Measurements from ENCODE around the gene LRRC61.
"Not testable (repeated sequence)": the region's sequence is repeated elsewhere in the genome, so short reads cannot be mapped to it uniquely, and the experiment has no call there.

The LRRC61 gene

GRCh38 chr7:150378115-150378852, 55.1 kb downstream of the LRRC61 start:
- peak overlapping the region; percentile 88 for H3K27ac Mint-ChIP-seq
- H3K4me3 Mint-ChIP-seq: peak overlapping the region; percentile 71
- H3K9me3 Mint-ChIP-seq: no peaks in the 10 kb centered on the region
- peaks cover 35% of the 10 kb centered on the region for H3K36me3 Mint-ChIP-seq (ENCODE audit: low read depth)
- H3K4me1 Mint-ChIP-seq (ENCODE audit: low read depth): peaks cover 76% of the 10 kb centered on the region
- H3K27me3 Mint-ChIP-seq: no peaks in the 10 kb centered on the region
- intact Hi-C loops (cut with micrococcal nuclease): loop anchor here (1.0 kb wide), 1 partner anchor 9 kb away; no protein-coding TSS in a partner anchor

GRCh38 chr7:150378853-150379440, 55.8 kb downstream of the LRRC61 start, which contains the start of gene ZNF775:
ZNF775 (plus strand) TSS chr7:150379330; CDS start chr7:150388471, 9,141 bp downstream.
- H3K4me1 Mint-ChIP-seq (ENCODE audit: low read depth): peaks cover 79% of the 10 kb centered on the region
- H3K4me3 Mint-ChIP-seq: peak within 1 kb of the TSS; percentile 85
- H3K36me3 Mint-ChIP-seq (ENCODE audit: low read depth): peaks cover 28% of the 10 kb centered on the region
- H3K27me3 Mint-ChIP-seq: no peaks in the 10 kb centered on the region
- H3K9me3 Mint-ChIP-seq: no peaks in the 10 kb centered on the region
- peak within 1 kb of the TSS; percentile 88 for H3K27ac Mint-ChIP-seq
- intact Hi-C loops (cut with micrococcal nuclease): loop anchor here (1.0 kb wide), 1 partner anchor 10 kb away; no protein-coding TSS in a partner anchor

GRCh38 chr7:150379441-150380379, 56.6 kb downstream of the LRRC61 start:
- H3K4me3 Mint-ChIP-seq: peak overlapping the region; percentile 85
- intact Hi-C loops (cut with micrococcal nuclease): loop anchor here (2.0 kb wide), 1 partner anchor 15 kb away; no protein-coding TSS in a partner anchor
- peak overlapping the region; percentile 88 for H3K27ac Mint-ChIP-seq
- H3K27me3 Mint-ChIP-seq: no peaks in the 10 kb centered on the region
- no peaks in the 10 kb centered on the region for H3K9me3 Mint-ChIP-seq
- peaks cover 21% of the 10 kb centered on the region for H3K36me3 Mint-ChIP-seq (ENCODE audit: low read depth)
- H3K4me1 Mint-ChIP-seq (ENCODE audit: low read depth): peaks cover 79% of the 10 kb centered on the region

- H3K4me1 Mint-ChIP-seq (ENCODE audit: low read depth): peaks cover 81% of the 10 kb centered on the region
- peak overlapping the region; percentile 85 for H3K4me3 Mint-ChIP-seq
- no peaks in the 10 kb centered on the region for H3K9me3 Mint-ChIP-seq
- no peaks in the 10 kb centered on the region for H3K27me3 Mint-ChIP-seq
- H3K27ac Mint-ChIP-seq: peak overlapping the region; percentile 88
- peaks cover 19% of the 10 kb centered on the region for H3K36me3 Mint-ChIP-seq (ENCODE audit: low read depth)
- intact Hi-C loops (cut with micrococcal nuclease): loop anchor here (2.0 kb wide), 1 partner anchor 16 kb away; no protein-coding TSS in a partner anchor
Measured at GRCh38 chr7:150380463-150380862, 57.3 kb downstream of the LRRC61 start.

- Mint-ChIP-seq H3K4me1 (ENCODE audit: low read depth) (peaks cover 76% of the 10 kb centered on the region), H3K9me3 (no peaks in the 10 kb centered on the region), H3K4me3 (no peak overlapping the region), H3K27ac (no peak overlapping the region), H3K27me3 (no peaks in the 10 kb centered on the region), H3K36me3 (ENCODE audit: low read depth) (peaks cover 19% of the 10 kb centered on the region)
- intact Hi-C loops (cut with micrococcal nuclease): loop anchor here (2.0 kb wide), 1 partner anchor 16 kb away; no protein-coding TSS in a partner anchor
Measured at GRCh38 chr7:150381096-150381495, 57.9 kb downstream of the LRRC61 start.

- H3K36me3 Mint-ChIP-seq (ENCODE audit: low read depth): peaks cover 25% of the 10 kb centered on the region
- peak overlapping the region; percentile 57 for H3K27ac Mint-ChIP-seq
- no peak overlapping the region for H3K4me3 Mint-ChIP-seq
- H3K4me1 Mint-ChIP-seq (ENCODE audit: low read depth): peaks cover 74% of the 10 kb centered on the region
- H3K27me3 Mint-ChIP-seq: no peaks in the 10 kb centered on the region
- no peaks in the 10 kb centered on the region for H3K9me3 Mint-ChIP-seq
- intact Hi-C loops (cut with micrococcal nuclease): loop anchor here (2.0 kb wide), 1 partner anchor 17 kb away; no protein-coding TSS in a partner anchor
Measured at GRCh38 chr7:150381785-150382122, 58.6 kb downstream of the LRRC61 start.

GRCh38 chr7:150382123-150382843, 59.1 kb downstream of the LRRC61 start:
- peaks cover 30% of the 10 kb centered on the region for H3K36me3 Mint-ChIP-seq (ENCODE audit: low read depth)
- no peaks in the 10 kb centered on the region for H3K27me3 Mint-ChIP-seq
- peaks cover 69% of the 10 kb centered on the region for H3K4me1 Mint-ChIP-seq (ENCODE audit: low read depth)
- H3K27ac Mint-ChIP-seq: peak overlapping the region; percentile 57
- no peak overlapping the region for H3K4me3 Mint-ChIP-seq
- H3K9me3 Mint-ChIP-seq: no peaks in the 10 kb centered on the region
- intact Hi-C loops (cut with micrococcal nuclease): no loop called here

GRCh38 chr7:150382844-150383225, 59.7 kb downstream of the LRRC61 start:
- Mint-ChIP-seq H3K27me3 (no peaks in the 10 kb centered on the region), H3K4me1 (ENCODE audit: low read depth) (peaks cover 63% of the 10 kb centered on the region), H3K9me3 (no peaks in the 10 kb centered on the region), H3K4me3 (no peak overlapping the region), H3K36me3 (ENCODE audit: low read depth) (peaks cover 35% of the 10 kb centered on the region), H3K27ac (no peak overlapping the region)
- intact Hi-C loops (cut with micrococcal nuclease): no loop called here

GRCh38 chr7:150383710-150384397, 60.7 kb downstream of the LRRC61 start:
- H3K4me3 Mint-ChIP-seq: no peak overlapping the region
- H3K4me1 Mint-ChIP-seq (ENCODE audit: low read depth): peaks cover 62% of the 10 kb centered on the region
- no peaks in the 10 kb centered on the region for H3K27me3 Mint-ChIP-seq
- intact Hi-C loops (cut with micrococcal nuclease): no loop called here
- H3K27ac Mint-ChIP-seq: peak overlapping the region; percentile 27
- H3K9me3 Mint-ChIP-seq: no peaks in the 10 kb centered on the region
- peaks cover 36% of the 10 kb centered on the region for H3K36me3 Mint-ChIP-seq (ENCODE audit: low read depth)

GRCh38 chr7:150384406-150385301, 61.5 kb downstream of the LRRC61 start:
- H3K9me3 Mint-ChIP-seq: no peaks in the 10 kb centered on the region
- peak overlapping the region; percentile 27 for H3K27ac Mint-ChIP-seq
- H3K4me3 Mint-ChIP-seq: no peak overlapping the region
- intact Hi-C loops (cut with micrococcal nuclease): no loop called here
- H3K36me3 Mint-ChIP-seq (ENCODE audit: low read depth): peaks cover 41% of the 10 kb centered on the region
- H3K4me1 Mint-ChIP-seq (ENCODE audit: low read depth): peaks cover 62% of the 10 kb centered on the region
- H3K27me3 Mint-ChIP-seq: no peaks in the 10 kb centered on the region

GRCh38 chr7:150385302-150385723, 62.2 kb downstream of the LRRC61 start:
- Mint-ChIP-seq H3K4me3 (no peak overlapping the region), H3K9me3 (no peaks in the 10 kb centered on the region), H3K27ac (no peak overlapping the region)

GRCh38 chr7:150385884-150386283, 62.7 kb downstream of the LRRC61 start:
- peaks cover 50% of the 10 kb centered on the region for H3K36me3 Mint-ChIP-seq (ENCODE audit: low read depth)
- H3K27me3 Mint-ChIP-seq; H3K4me3 Mint-ChIP-seq; H3K27ac Mint-ChIP-seq; intact Hi-C loops (cut with micrococcal nuclease); H3K9me3 Mint-ChIP-seq: not testable (repeated sequence)
- H3K4me1 Mint-ChIP-seq (ENCODE audit: low read depth): peaks cover 49% of the 10 kb centered on the region

More at GRCh38 chr7:150385302-150385723, 62.2 kb downstream of the LRRC61 start:
- peaks cover 55% of the 10 kb centered on the region for H3K4me1 Mint-ChIP-seq (ENCODE audit: low read depth)
- H3K27me3 Mint-ChIP-seq: no peaks in the 10 kb centered on the region
- peaks cover 44% of the 10 kb centered on the region for H3K36me3 Mint-ChIP-seq (ENCODE audit: low read depth)
- intact Hi-C loops (cut with micrococcal nuclease): no loop called here

All from dendritic cell treated with granulocyte-macrophage colony-stimulating factor and Interleukin-4, amounts not matched to agents 40 ng/mL and 50 ng/mL, for 4 days (primary cell).